GM12878 (cell line): ENCODE measurements around the gene THSD8. TPM values are rescaled to one million over a fixed set of nuclear protein-coding genes. Genes with fewer than 3 reads are reported as not detected.

Experiments used
- ATAC-seq: fragments of 200-7000 bp; cut with Tn5 transposase; 3 replicates; pipeline ENCODE4 v1.9.1; 2020; ENCODE audit warnings: mild to moderate bottlenecking, moderate library complexity
- BruUV-seq: library from RNA; stranded (reverse); fragments of 400-500 nt; replicated peaks from 2 replicates; lab custom pipeline; 2021; lab: Mats Ljungman, UMichigan
- CTCF ChIA-PET: fragments of 300-600 bp; sonication (Branson Sonifier 250); formaldehyde crosslinking; extraction: SDS; loops from one replicate; lab custom pipeline; 2021; ENCODE audit warnings: inconsistent platforms; lab: Yijun Ruan, JAX
- POLR2A ChIA-PET: fragments of 350-600 bp; formaldehyde crosslinking; extraction: SDS; loops from one replicate; lab custom pipeline; 2021; ENCODE audit warnings: inconsistent platforms; lab: Charles Lee
- RAD21 ChIA-PET: fragments of 300-600 bp; sonication (Branson Sonifier 250); formaldehyde crosslinking; loops from one replicate; lab custom pipeline; 2023; ENCODE audit warnings: antibody characterized with exemption; ENCODE audit not compliant: unreplicated experiment; lab: Charles Lee
- SMC1A ChIA-PET: fragments of 300-600 bp; sonication (Branson Sonifier 250); formaldehyde crosslinking; loops from one replicate; lab custom pipeline; 2023; ENCODE audit not compliant: unreplicated experiment, uncharacterized antibody; lab: Charles Lee
- DNase-seq: peaks from one replicate; pipeline ENCODE4 v3.0.0-alpha.2; 2011; ENCODE audit warnings: low read depth, low spot score
- FAIRE-seq: peaks from 3 replicates; lab custom pipeline; 2011; peaks lifted over from hg19 to GRCh38; lab: Jason Lieb, UNC
- H2AFZ ChIP-seq: 2 replicates; pipeline ENCODE4 v1.6.0; 2011; ENCODE audit warnings: low read depth, low read length, control low read depth; ENCODE audit not compliant: control insufficient read depth
- H3K27ac ChIP-seq: 2 replicates; pipeline ENCODE4 v1.5.1; 2011; ENCODE audit warnings: control low read depth; ENCODE audit not compliant: control insufficient read depth, insufficient read depth
- H3K27me3 ChIP-seq, 2 experiments: replicated peaks in 1 of 2; 2 replicates each; pipeline versions ENCODE4 v1.6.0 to v1.6.1; 2011; ENCODE audit warnings: low read length in 1 of 2; ENCODE audit not compliant: control insufficient read depth in 2 of 2, insufficient read depth in 2 of 2
- H3K36me3 ChIP-seq, 2 experiments: 2 replicates each; pipeline ENCODE4 v1.5.1; 2011; ENCODE audit warnings: low read length in 1 of 2; ENCODE audit not compliant: control insufficient read depth in 2 of 2, insufficient read depth in 2 of 2
- H3K4me1 ChIP-seq: 2 replicates; pipeline ENCODE4 v1.6.1; 2011; ENCODE audit warnings: mild to moderate bottlenecking, low read length, moderate library complexity, mixed read lengths; ENCODE audit not compliant: control insufficient read depth, insufficient read depth
- H3K4me2 ChIP-seq: 2 replicates; pipeline ENCODE4 v1.6.0; 2011; ENCODE audit warnings: control low read depth; ENCODE audit not compliant: control insufficient read depth, insufficient read depth
- H3K4me3 ChIP-seq: fragments of 200-600 bp; sonication (generic); 2 replicates; pipeline ENCODE4 v1.5.1; 2016
- H3K79me2 ChIP-seq: 2 replicates; pipeline ENCODE4 v1.6.0; 2011; ENCODE audit warnings: low read length; ENCODE audit not compliant: control insufficient read depth, insufficient read depth
- H3K9ac ChIP-seq: 2 replicates; pipeline ENCODE4 v1.8.0; 2011; ENCODE audit warnings: low read length, control low read depth, mixed read lengths; ENCODE audit not compliant: control insufficient read depth, insufficient read depth
- H3K9me3 ChIP-seq: replicated peaks from 3 replicates; pipeline ENCODE4 v1.5.1; 2011; ENCODE audit warnings: mild to moderate bottlenecking, low read length; ENCODE audit not compliant: control insufficient read depth, insufficient read depth
- H4K20me1 ChIP-seq: 2 replicates; pipeline ENCODE4 v1.6.0; 2011; ENCODE audit not compliant: control insufficient read depth, insufficient read depth
- CHD2 ChIP-seq: IDR thresholded peaks from 2 replicates; pipeline ENCODE4 v1.6.1; 2011; ENCODE audit warnings: low read depth, low read length, improper control_type of control experiment, borderline replicate concordance
- CREM ChIP-seq: IDR thresholded peaks from 2 replicates; pipeline ENCODE4 v1.6.1; 2014; ENCODE audit warnings: antibody characterized with exemption, low read depth
- CTCF ChIP-seq, 3 experiments: IDR thresholded peaks in 2 of 3; conservative IDR thresholded peaks in 1 of 3; 2 replicates each; pipeline ENCODE4 v1.5.1; 2011; ENCODE audit warnings: low read depth in 3 of 3, low read length in 3 of 3, mild to moderate bottlenecking in 3 of 3, control low read depth in 2 of 3, moderate library complexity in 2 of 3, inconsistent platforms in 1 of 3, mixed read lengths in 1 of 3; ENCODE audit not compliant: control insufficient read depth in 2 of 3, insufficient read depth in 1 of 3; ENCODE audit errors: extremely low read depth in 1 of 3
- DPF2 ChIP-seq: fragments of 450-650 bp; IDR thresholded peaks from 2 replicates; pipeline ENCODE4 v1.6.1; 2017; ENCODE audit warnings: mild to moderate bottlenecking
- ETV6 ChIP-seq, 2 experiments: fragments of 450-650 bp in 1 of 2; IDR thresholded peaks in 1 of 2; conservative IDR thresholded peaks in 1 of 2; 2 replicates each; pipeline ENCODE4 v1.6.1; 2014; ENCODE audit warnings: antibody characterized with exemption in 1 of 2, borderline replicate concordance in 1 of 2, low read depth in 1 of 2, mild to moderate bottlenecking in 1 of 2, moderate library complexity in 1 of 2
- HDGF ChIP-seq: fragments of 450-650 bp; IDR thresholded peaks from 2 replicates; pipeline ENCODE4 v1.6.1; 2016; ENCODE audit warnings: antibody characterized with exemption
- NFYB ChIP-seq: IDR thresholded peaks from 2 replicates; pipeline ENCODE4 v1.6.1; 2011; ENCODE audit warnings: low read depth, mild to moderate bottlenecking, low read length, improper control_type of control experiment, moderate library complexity; ENCODE audit not compliant: insufficient read depth
- POLR2AphosphoS5 ChIP-seq: IDR thresholded peaks from 2 replicates; pipeline ENCODE4 v1.6.1; 2011; ENCODE audit warnings: mild to moderate bottlenecking, low read length, inconsistent platforms
- PRDM15 ChIP-seq: fragments of 450-650 bp; formaldehyde crosslinking; IDR thresholded peaks from 2 replicates; pipeline ENCODE4 v1.4.0; 2020; ENCODE audit warnings: mild to moderate bottlenecking, moderate library complexity
- RB1 ChIP-seq: fragments of 450-650 bp; formaldehyde crosslinking; IDR thresholded peaks from 2 replicates; pipeline ENCODE4 v1.6.1; 2017; ENCODE audit warnings: mild to moderate bottlenecking, borderline replicate concordance
- RELA ChIP-seq: fragments of 450-650 bp; IDR thresholded peaks from 2 replicates; pipeline ENCODE4 v1.8.0; 2014; ENCODE audit warnings: borderline replicate concordance; ENCODE audit not compliant: partially characterized antibody
- RUNX3 ChIP-seq: IDR thresholded peaks from 2 replicates; pipeline ENCODE4 v1.6.1; 2012; ENCODE audit warnings: low read length, inconsistent platforms
- SIX5 ChIP-seq: IDR thresholded peaks from 2 replicates; pipeline ENCODE4 v1.6.1; 2011; ENCODE audit warnings: mild to moderate bottlenecking, low read depth, low read length, moderate library complexity; ENCODE audit not compliant: severe bottlenecking
- SMAD5 ChIP-seq: IDR thresholded peaks from 2 replicates; pipeline ENCODE4 v1.6.1; 2016; ENCODE audit warnings: antibody characterized with exemption, low read depth
- TCF7 ChIP-seq: IDR thresholded peaks from 2 replicates; pipeline ENCODE4 v1.6.1; 2014; ENCODE audit warnings: antibody characterized with exemption, borderline replicate concordance
- ZBTB4 ChIP-seq: fragments of 450-650 bp; formaldehyde crosslinking; IDR thresholded peaks from 2 replicates; pipeline ENCODE4 v1.4.0; 2022; ENCODE audit warnings: mild to moderate bottlenecking, moderate library complexity
- WGBS: methylation state at CpG from one replicate; pipeline ENCODE4 v1.1.6; 2016; ENCODE audit warnings: low lambda C conversion rate; ENCODE audit not compliant: insufficient replicate concordance, insufficient coverage; ENCODE audit errors: missing lambda C conversion rate; 5-methylcytosine and 5-hydroxymethylcytosine counted together
- in situ Hi-C: fragments of 300-500 bp; cut with MboI; formaldehyde crosslinking; loops from 9 replicates; pipeline ENCODE4 v1.14.3; 2018; ENCODE audit warnings: mixed read lengths
- intact Hi-C: fragments of 100-400 bp; cut with micrococcal nuclease; formaldehyde crosslinking; loops from one replicate; pipeline ENCODE4 v1.14.2; 2022; ENCODE audit not compliant: unreplicated experiment
- polyA plus RNA-seq, 11 experiments: library from polyadenylated mRNA; depleted of rRNA in 4 of 11; unstranded in 6 of 11; stranded (reverse) in 5 of 11; fragments of >200 nt; fragmentation: Nextera tagmentation in 4 of 11; fragmentation: Illumina TruSeq in 1 of 11; extraction: Ambion mirVana in 4 of 11; extraction: Trizol in 1 of 11; gene quantifications; 1 replicate in 1 of 11; 2 replicates in 10 of 11; pipeline versions ENCODE4 v1.2.1 to v1.2.3, GENCODE V29; 2011 to 2016; ENCODE audit warnings: inconsistent platforms in 2 of 11, missing spikeins in 2 of 11, low read depth in 1 of 11
- total RNA-seq, 4 experiments: library from RNA; depleted of rRNA in 3 of 4; stranded (reverse); fragments of >200 nt in 3 of 4; fragmentation: Illumina TruSeq in 1 of 4; extraction: Trizol in 1 of 4; gene quantifications; 2 replicates each; pipeline versions ENCODE4 v1.2.1 to v1.2.3, GENCODE V29; 2013 to 2021

The THSD8 gene
- total and polyA plus RNA-seq, 10 of the 15 experiments (the other 5 are each of a cell fraction or from before 2014, with no cell fraction given): 0.24 to 32.3 (median 21.3) TPM; not detected in 2

- Histone ChIP-seq H3K9me3 (no peaks in the 10 kb centered on the region), H4K20me1 (no peaks in the 10 kb centered on the region), H3K4me3 (no peak overlapping the region), H2AFZ (no peak overlapping the region), H3K36me3 (no peaks in the 10 kb centered on the region), H3K27ac (no peak overlapping the region), H3K9ac (no peak overlapping the region), H3K4me2 (no peak overlapping the region), H3K4me1 (no peaks in the 10 kb centered on the region; the same call in 1 of the 2 replicates), H3K27me3 (no peaks in the 10 kb centered on the region; a peak in 1 of 4 replicates), H3K79me2 (no peaks in the 10 kb centered on the region)
- SMC1A ChIA-PET: interaction anchor here (0.9 to 1.7 kb wide), 4 partner anchors 33 to 85 kb away, joined by 3 to 4 read pairs (median 4); no protein-coding TSS in a partner anchor
- 94% methylated on average over 11 of the region's 11 CpGs for WGBS
- intact Hi-C loops: no loop called here
- no peak for FAIRE-seq
- POLR2A ChIA-PET: interaction anchor here (1.7 kb wide), 1 partner anchor 10 kb away, joined by 4 read pairs; no protein-coding TSS in a partner anchor
- BruUV-seq: no TSS peak
- no peak for ATAC-seq
- CTCF ChIA-PET: interaction anchor here (1.3 to 17.0 kb wide), 6 partner anchors 8 to 84 kb away, joined by 3 to 426 read pairs (median 32); partner anchors contain the start of genes HOOK2, JUNB, PRDX2 and THSD8
- in situ Hi-C loops: loop anchor here (5.0 kb wide), 1 partner anchor 34 kb away; no protein-coding TSS in a partner anchor
- DNase-seq: no peak
- RAD21 ChIA-PET: interaction anchor here (9.0 kb wide), 1 partner anchor 84 kb away, joined by 76 read pairs; no protein-coding TSS in a partner anchor
- TF ChIP-seq HDGF (no peak), CREM (no peak), RB1 (no peak), SMAD5 (no peak), NFYB (no peak), ETV6 (conservative IDR thresholded peaks at IDR 0.05 in 1 of 2, IDR thresholded peaks at IDR 0.05 in 1 of 2; ENCODE audit: borderline replicate concordance in 1 of 2, low read depth in 1 of 2) (no peak), RELA (no peak), PRDM15 (CRISPR knock-in tag) (no peak), ZBTB4 (no peak), POLR2AphosphoS5 (no peak), DPF2 (no peak), TCF7 (no peak), RUNX3 (no peak), CTCF (IDR thresholded peaks at IDR 0.05 in 2 of 3, conservative IDR thresholded peaks at IDR 0.05 in 1 of 3; ENCODE audit: control insufficient read depth in 2 of 3, extremely low read depth in 1 of 3, insufficient read depth in 1 of 3, low read depth in 3 of 3, low read length in 3 of 3) (no peak), CHD2 (no peak), SIX5 (no peak)
Measured at GRCh38 chr19:12763100-12763499, 38.8 kb upstream of the THSD8 start.
